HG03196 (cell line): ENCODE results near the gene CRYBG1.
"Not testable (repeated sequence)": the region's sequence is repeated elsewhere in the genome, so short reads cannot be mapped to it uniquely, and the experiment has no call there.

ENCODE experiments used
- ATAC-seq: cut with Tn5 transposase; IDR thresholded peaks from one replicate; pipeline ENCODE4 v1.9.1; 2021; ENCODE audit not compliant: unreplicated experiment

The CRYBG1 gene

DNA sequence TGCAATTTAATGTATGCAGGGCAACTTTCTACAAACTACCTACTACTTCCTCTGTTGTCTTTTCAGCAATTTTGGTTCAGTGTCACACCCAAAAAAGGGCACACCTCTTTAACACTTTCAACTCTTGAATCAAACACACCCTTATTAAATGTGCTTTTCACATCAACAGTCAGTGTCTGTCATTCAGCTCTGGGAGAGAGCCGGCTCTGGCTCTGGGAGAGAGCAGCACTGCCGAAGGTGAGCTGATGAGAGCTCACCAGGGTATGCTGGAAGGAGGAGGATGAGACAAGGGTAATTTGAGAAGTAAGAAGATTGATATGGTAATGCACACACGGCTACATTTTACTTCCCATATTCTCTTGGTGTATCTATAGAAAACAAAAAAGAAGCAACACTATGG, 134.5 kb downstream of the CRYBG1 start:
- no peak for ATAC-seq

DNA sequence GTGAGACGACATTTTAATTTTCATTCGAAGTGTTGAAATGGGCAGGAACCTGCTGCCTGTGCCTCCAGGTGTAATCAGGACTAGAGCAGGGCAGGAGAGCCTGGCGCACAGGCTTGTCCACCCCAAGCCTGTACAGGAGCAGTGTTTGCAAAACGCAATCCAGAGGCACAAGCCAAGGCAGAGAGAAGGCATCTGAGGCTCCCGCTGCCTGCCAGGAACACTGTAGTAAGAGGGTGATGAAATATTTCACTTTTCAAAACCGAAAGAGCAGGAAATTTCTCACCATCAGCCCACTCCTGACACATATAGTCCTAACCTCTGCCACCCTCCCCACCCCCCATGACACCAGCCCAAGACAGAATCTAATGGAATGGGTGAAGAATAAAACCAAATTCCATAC, 136.3 kb downstream of the CRYBG1 start:
- no peak for ATAC-seq

DNA sequence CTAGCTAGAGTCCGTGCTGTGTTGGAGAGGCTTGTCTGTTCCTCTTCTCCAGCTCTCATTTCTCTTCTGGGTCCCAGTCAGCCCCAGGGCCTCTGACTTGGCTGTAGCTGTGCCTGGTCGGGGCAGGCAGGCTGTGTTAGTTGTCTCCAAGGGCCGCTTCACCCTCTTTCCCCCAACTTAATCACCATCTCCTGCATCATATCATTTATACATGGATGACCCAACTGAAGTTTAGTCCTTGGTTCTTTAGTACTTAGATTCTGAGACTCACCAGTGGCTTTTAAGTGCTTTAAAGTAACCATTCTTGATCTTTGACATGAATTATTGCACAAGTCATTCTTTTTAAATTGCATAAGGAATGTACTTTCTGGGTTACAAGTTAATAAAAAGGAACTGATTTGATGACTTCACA, 141.4 kb downstream of the CRYBG1 start:
- no peak for ATAC-seq

GRCh38 chr6:106502559-106502958, 142.0 kb downstream of the CRYBG1 start:
- no peak for ATAC-seq

DNA sequence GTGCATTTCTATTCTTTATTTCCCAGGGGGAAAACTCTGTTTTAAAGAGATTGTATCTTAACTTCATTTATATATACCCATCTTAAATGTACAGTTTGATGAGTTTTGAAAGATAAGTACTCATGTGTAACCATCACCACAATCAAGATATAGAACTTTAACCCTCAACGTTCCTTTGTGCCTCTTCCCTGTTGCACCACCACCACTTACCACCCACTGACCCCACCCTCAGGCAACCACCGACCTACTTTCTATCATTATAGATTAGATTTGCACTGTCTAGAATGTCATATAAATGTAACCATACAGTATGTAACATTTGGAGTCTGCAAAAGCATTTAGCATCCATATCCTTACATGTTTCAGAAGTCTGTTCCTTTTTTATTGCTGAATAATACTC, 147.8 kb downstream of the CRYBG1 start:
- ATAC-seq = no peak

DNA sequence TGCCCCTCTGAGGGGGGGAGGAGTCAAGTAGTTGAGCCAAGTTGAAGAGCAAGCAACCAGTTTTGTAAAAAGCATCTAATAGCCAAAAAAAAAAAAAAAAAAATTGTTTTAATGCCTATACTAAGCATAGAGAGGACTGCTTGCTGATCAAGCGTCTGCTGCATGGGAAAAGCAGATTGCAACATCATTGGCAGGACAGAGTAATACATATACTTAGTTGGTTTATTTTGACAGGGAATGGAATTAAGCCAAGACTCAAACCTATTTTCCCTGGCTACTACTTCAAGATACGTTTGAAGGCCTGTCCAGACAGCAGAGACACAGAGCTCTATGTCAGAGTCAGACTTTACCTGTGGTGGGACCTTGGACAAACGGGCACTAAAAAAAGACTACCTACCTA, 148.3 kb downstream of the CRYBG1 start:
- no peak for ATAC-seq

- no peak for ATAC-seq
Measured at GRCh38 chr6:106509420-106510089, 149.0 kb downstream of the CRYBG1 start.

- ATAC-seq = peak; percentile 37
Measured at GRCh38 chr6:106510090-106510970, 149.8 kb downstream of the CRYBG1 start.

GRCh38 chr6:106511288-106512047, 151.0 kb downstream of the CRYBG1 start:
- ATAC-seq = no peak

- ATAC-seq = peak; percentile 56
Measured at GRCh38 chr6:106512048-106512967, 151.8 kb downstream of the CRYBG1 start.

- no peak for ATAC-seq
Measured at GRCh38 chr6:106512968-106513574, 152.6 kb downstream of the CRYBG1 start.

DNA sequence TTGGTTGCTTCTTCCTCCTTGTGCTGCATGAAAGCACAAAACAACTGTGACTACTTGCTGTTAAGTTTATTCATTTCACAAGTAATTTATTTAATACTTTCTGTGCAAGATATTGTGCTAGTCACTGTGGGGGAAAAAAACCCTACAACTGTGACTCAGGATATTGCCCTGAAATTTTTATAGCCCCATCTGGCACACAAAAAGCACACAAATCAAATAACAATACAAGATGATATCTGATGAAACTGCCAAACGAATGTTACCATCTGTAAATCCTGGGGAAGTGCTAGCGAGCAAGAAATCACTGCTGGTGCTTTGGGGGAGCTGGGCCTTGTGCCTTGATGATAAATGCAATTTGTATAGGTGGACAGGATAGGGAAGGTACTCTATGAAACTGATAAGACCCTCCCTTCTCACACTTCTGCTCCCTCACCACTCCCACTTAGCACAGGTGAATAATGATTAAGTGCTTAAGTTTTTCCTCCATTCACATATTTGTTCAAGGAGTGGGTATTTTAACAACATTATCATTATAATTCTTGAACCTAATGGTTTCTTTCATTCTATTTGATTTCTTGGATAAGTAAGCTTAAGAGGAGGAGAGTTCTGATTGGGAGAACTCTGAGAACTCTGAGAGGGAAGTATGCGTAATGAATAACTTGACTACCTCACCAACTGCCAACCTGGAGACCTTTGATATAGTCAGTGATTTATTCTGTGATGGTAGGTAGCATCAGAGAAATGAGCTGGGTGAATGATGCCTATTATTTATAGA, 153.5 kb downstream of the CRYBG1 start:
- ATAC-seq = no peak

GRCh38 chr6:106514583-106514885, 154.0 kb downstream of the CRYBG1 start:
- no peak for ATAC-seq

DNA sequence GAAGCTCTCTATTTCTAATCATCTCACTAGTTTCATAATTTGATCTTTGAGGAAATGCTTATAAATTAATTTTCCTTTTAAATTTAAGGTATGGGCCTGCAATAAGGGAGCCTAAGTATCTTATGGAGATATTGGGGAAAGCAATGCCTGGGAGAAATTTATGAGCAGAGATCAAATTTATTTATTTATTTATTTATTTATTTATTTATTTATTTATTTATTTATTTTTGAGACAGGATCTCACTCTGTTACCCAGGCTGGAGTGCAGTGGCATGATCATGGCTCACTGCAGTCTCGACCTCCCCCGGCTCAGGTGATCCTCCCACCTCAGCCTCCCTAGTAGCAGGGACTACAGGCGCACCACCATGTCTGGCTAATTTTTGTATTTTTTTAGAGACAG, 155.1 kb downstream of the CRYBG1 start:
- ATAC-seq = not testable (repeated sequence)

DNA sequence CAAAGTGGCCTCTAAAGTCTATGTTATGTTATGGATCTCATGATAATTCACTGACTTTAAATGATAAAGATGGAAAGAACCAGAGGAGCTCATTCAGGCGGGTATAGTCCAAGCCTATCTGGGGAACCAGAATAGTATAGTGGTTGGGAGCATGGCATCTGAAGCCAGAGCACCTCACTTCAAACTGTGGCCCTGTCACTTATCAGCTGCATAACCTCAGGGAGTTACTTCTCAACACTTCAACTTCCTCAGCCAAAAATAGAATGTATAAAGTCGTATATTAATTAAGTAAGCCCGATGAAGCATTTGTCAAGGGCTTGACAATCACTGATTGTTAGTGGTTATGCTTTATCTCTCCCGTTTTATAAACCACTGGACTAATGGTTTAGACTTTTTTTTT, 156.1 kb downstream of the CRYBG1 start:
- no peak for ATAC-seq

GRCh38 chr6:106517706-106518105, 157.2 kb downstream of the CRYBG1 start:
- ATAC-seq = no peak

DNA sequence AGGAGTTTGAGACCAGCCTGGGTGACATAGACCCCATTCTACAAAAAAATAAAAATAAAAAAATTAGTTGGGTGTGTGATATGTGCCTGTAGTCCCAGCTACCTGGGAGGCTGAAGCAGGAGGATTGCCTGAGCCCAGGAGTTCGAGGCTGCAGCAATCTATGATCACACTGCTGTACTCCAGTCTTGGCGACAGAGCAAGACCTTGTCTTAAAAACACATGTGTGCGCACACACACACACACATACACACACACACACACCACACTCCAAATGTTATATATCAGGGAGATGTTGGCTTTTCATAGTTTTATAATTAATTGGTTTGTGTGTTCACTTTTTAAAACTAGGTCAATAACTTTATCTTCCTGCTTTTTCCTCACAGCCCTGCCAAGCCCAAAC, 158.2 kb downstream of the CRYBG1 start:
- no peak for ATAC-seq

DNA sequence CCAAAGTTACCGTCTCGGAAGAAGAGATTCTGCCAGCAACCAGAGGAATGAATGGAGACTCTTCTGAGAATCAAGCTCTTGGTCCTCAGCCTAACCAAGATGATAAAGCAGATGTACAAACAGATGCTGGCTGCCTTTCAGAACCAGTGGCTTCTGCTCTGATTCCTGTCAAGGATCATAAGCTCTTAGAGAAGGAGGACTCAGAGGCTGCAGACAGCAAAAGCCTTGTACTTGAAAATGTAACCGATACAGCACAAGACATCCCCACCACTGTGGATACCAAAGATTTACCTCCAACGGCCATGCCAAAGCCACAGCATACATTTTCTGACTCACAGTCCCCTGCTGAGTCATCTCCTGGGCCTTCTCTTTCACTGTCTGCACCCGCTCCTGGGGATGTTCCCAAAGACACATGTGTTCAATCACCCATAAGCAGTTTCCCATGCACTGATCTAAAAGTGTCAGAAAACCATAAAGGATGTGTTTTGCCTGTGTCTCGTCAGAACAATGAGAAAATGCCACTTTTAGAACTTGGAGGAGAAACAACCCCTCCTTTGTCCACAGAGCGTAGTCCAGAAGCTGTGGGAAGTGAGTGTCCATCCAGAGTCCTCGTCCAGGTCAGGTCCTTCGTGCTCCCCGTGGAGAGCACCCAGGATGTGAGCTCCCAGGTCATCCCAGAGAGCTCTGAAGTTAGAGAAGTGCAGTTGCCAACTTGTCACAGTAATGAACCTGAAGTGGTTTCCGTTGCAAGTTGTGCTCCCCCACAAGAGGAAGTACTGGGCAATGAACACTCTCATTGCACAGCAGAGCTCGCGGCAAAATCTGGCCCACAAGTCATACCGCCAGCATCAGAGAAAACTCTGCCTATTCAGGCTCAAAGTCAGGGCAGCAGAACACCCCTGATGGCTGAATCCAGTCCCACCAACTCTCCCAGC, 159.2 kb downstream of the CRYBG1 start:
- ATAC-seq = peak; percentile 52
